Spleen (tissue), 11 donors: ENCODE data around the gene RIPPLY1. TPM values are rescaled to one million over a fixed set of nuclear protein-coding genes. Genes with fewer than 3 reads are reported as not detected.

Experiments
- DNase-seq: peaks from one replicate; pipeline ENCODE4 v3.0.0-alpha.2; 2020
- H3K27ac ChIP-seq, 8 donors: fragments of 200-600 bp; sonication (generic) in 7 of 8; 1 replicate in 4 of 8; 2 replicates in 4 of 8; pipeline versions ENCODE4 v1.5.0 to v1.8.0; 2016 to 2021; ENCODE audit warnings: inconsistent platforms in 4 of 8, mild to moderate bottlenecking in 4 of 8, moderate library complexity in 1 of 8
- H3K27me3 ChIP-seq, 7 donors: fragments of 200-600 bp; sonication (generic) in 6 of 7; replicated peaks in 1 of 7; 1 replicate in 4 of 7; 2 replicates in 3 of 7; pipeline versions ENCODE4 v1.5.0 to v1.8.0; 2016 to 2021; ENCODE audit warnings: inconsistent platforms in 3 of 7, mild to moderate bottlenecking in 1 of 7
- H3K36me3 ChIP-seq, 6 donors: fragments of 200-600 bp; sonication (generic) in 5 of 6; 1 replicate in 4 of 6; 2 replicates in 2 of 6; pipeline versions ENCODE4 v1.5.0 to v1.8.0; 2016 to 2021; ENCODE audit warnings: inconsistent platforms in 2 of 6
- H3K4me1 ChIP-seq, 6 donors: fragments of 200-600 bp; sonication (generic) in 5 of 6; 1 replicate in 3 of 6; 2 replicates in 3 of 6; pipeline versions ENCODE4 v1.5.0 to v1.8.0; 2016 to 2021; ENCODE audit warnings: inconsistent platforms in 3 of 6
- H3K4me3 ChIP-seq, 8 donors: fragments of 200-600 bp; sonication (generic) in 7 of 8; 1 replicate in 4 of 8; 2 replicates in 4 of 8; pipeline versions ENCODE4 v1.5.0 to v1.8.0; 2016 to 2021; ENCODE audit warnings: inconsistent platforms in 4 of 8, mild to moderate bottlenecking in 4 of 8, moderate library complexity in 2 of 8
- H3K9me3 ChIP-seq, 8 donors: fragments of 200-600 bp; sonication (generic) in 7 of 8; 1 replicate in 4 of 8; 2 replicates in 4 of 8; pipeline versions ENCODE4 v1.5.0 to v1.8.0; 2016 to 2021; ENCODE audit warnings: inconsistent platforms in 4 of 8
- POLR2A ChIP-seq, 3 donors: fragments of 450-650 bp; IDR thresholded peaks; one replicate each; pipeline ENCODE4 v1.5.1; 2017; ENCODE audit warnings: antibody characterized with exemption in 3 of 3, mild to moderate bottlenecking in 1 of 3
- POLR2AphosphoS5 ChIP-seq, 3 donors: sonication (generic); formaldehyde crosslinking; IDR thresholded peaks; one replicate each; pipeline ENCODE4 v1.5.1; 2017; ENCODE audit warnings: antibody characterized with exemption in 3 of 3
- WGBS, 5 donors: extraction: QIAGEN DNeasy Blood & Tissue Kit in 3 of 5; methylation state at CpG; one replicate each; pipeline versions ENCODE4 v1.1.5 to v1.1.7; 2013 to 2018; 5-methylcytosine and 5-hydroxymethylcytosine counted together
- intact Hi-C: fragments of 100-400 bp; cut with DNase I; formaldehyde crosslinking; loops from one replicate; pipeline ENCODE4 v1.15.0; 2023; ENCODE audit warnings: low total_unique reads
- polyA plus RNA-seq, 3 donors: library from polyadenylated mRNA; stranded (reverse); fragments of 200-250 nt; gene quantifications; one replicate each; pipeline ENCODE4 v1.2.1, GENCODE V29; 2013
- total RNA-seq, 7 donors: library from RNA; depleted of rRNA in 3 of 7; stranded (reverse); fragments of >200 nt in 3 of 7; fragmentation: NEBNext Ultra II Directional in 4 of 7; extraction: Animal tissue kit (Norgen Biotek cat#: 25700) in 4 of 7; gene quantifications; one replicate each; pipeline versions ENCODE4 v1.1.0 to v1.2.1, GENCODE V29; 2016 to 2021
- TF ChIP-seq, protein P1 (sequence below), 11 experiments: fragments of 200-600 bp in 7 of 11; fragments of 450-650 bp in 4 of 11; sonication (generic) in 4 of 11; IDR thresholded peaks in 8 of 11; conservative IDR thresholded peaks in 3 of 11; 1 replicate in 7 of 11; 2 replicates in 4 of 11; pipeline versions ENCODE4 v1.4.0 to v1.8.0; 2016 to 2021; ENCODE audit warnings: antibody characterized with exemption in 11 of 11, inconsistent platforms in 4 of 11, mild to moderate bottlenecking in 1 of 11
- donor health status: healthy with polysubstance abuse.
- donor health status: DM: no; HTN: no; CAD: no; lungs with moderate emphysema.
- donor health status: DM: no; HTN: no; CAD: no.
- donor health status: Bipolar disorder and iron deficiency.
- donor health status: healthy.
- donor health status: DM: no; HTN: no; CAD: no.
- donor health status: DM: yes; HTN: yes; CAD: no.

Gene RIPPLY1
- total and polyA plus RNA-seq, 10 donors = not detected

DNA sequence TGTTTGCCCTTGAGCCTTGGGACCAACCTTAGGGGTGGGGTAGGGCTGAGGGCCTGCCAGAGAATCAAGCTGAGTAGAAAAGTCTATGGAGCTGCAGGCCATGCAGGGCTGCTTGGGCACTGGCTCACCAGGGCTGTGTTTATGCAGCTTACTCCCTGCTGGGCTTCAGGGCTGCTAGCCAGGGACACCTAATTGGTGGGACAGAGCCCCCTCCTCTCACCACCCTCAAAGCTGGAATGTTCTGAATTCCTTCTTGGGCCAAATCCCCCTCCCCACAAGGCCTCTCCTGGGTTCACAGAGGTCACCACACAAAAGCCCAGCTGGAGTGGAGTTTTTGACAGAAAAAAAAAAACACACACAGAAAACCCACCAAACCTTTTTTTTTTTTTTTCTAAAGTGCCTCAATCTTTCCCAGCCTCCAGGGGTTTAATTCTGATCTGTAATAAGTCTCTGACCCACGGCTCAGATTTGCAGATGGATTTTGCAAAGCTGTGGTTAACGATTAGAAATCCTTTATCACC, 16.9 kb upstream of the RIPPLY1 start, which contains the start of gene CLDN2:
Gene CLDN2 (plus strand): TSS at position 471 of the 521 bp plus-strand sequence. CDS start 7,827 bp downstream, outside the sequence.
- no peak for DNase-seq
- Histone ChIP-seq H3K27ac (no peak within 1 kb of the TSS), H3K4me1 (peaks cover 0 to 4% (median 0%) of the 10 kb centered on the region in 6 donors), H3K36me3 (no peaks in the 10 kb centered on the region), H3K9me3 (no peaks in the 10 kb centered on the region), H3K27me3 (peaks cover 0 to 18% (median 0%) of the 10 kb centered on the region in 7 donors), H3K4me3 (no peak within 1 kb of the TSS)
- TF ChIP-seq POLR2AphosphoS5 (IDR thresholded peaks at IDR 0.05) = no peak
- no peak for TF ChIP-seq POLR2A (IDR thresholded peaks at IDR 0.05)
- TF ChIP-seq, protein P1, sequence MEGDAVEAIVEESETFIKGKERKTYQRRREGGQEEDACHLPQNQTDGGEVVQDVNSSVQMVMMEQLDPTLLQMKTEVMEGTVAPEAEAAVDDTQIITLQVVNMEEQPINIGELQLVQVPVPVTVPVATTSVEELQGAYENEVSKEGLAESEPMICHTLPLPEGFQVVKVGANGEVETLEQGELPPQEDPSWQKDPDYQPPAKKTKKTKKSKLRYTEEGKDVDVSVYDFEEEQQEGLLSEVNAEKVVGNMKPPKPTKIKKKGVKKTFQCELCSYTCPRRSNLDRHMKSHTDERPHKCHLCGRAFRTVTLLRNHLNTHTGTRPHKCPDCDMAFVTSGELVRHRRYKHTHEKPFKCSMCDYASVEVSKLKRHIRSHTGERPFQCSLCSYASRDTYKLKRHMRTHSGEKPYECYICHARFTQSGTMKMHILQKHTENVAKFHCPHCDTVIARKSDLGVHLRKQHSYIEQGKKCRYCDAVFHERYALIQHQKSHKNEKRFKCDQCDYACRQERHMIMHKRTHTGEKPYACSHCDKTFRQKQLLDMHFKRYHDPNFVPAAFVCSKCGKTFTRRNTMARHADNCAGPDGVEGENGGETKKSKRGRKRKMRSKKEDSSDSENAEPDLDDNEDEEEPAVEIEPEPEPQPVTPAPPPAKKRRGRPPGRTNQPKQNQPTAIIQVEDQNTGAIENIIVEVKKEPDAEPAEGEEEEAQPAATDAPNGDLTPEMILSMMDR (IDR thresholded peaks at IDR 0.05 in 8 of 11, conservative IDR thresholded peaks at IDR 0.05 in 3 of 11) = no peak
- intact Hi-C loops = no loop called here
- 47 to 54% (median 53%) methylated on average over 2 of the region's 2 CpGs for WGBS, 5 donors

- Histone ChIP-seq H3K4me1 (peaks cover 0 to 4% (median 0%) of the 10 kb centered on the region in 6 donors), H3K27me3 (peaks cover 0 to 18% (median 0%) of the 10 kb centered on the region in 7 donors), H3K27ac (no peak overlapping the region), H3K4me3 (no peak overlapping the region), H3K9me3 (no peaks in the 10 kb centered on the region), H3K36me3 (no peaks in the 10 kb centered on the region)
- TF ChIP-seq POLR2AphosphoS5 (IDR thresholded peaks at IDR 0.05) (peak in 1 of 3 donors; percentile 69), POLR2A (IDR thresholded peaks at IDR 0.05) (no peak)
- 30 to 43% (median 34%) methylated on average over 5 to 6 of the region's 6 CpGs for WGBS, 5 donors
- no peak for DNase-seq
- intact Hi-C loops = no loop called here
These were observed 14.8 kb upstream of the RIPPLY1 start for GRCh38 chrX:106917830-106918500.

- H3K27me3 ChIP-seq = peaks cover 0 to 15% (median 0%) of the 10 kb centered on the region in 7 donors
- DNase-seq = no peak
- WGBS, 5 donors = 64 to 94% (median 77%) methylated on average over 2 of the region's 2 CpGs
- no peaks in the 10 kb centered on the region for H3K9me3 ChIP-seq
- H3K36me3 ChIP-seq = no peaks in the 10 kb centered on the region
- intact Hi-C loops = no loop called here
- H3K4me1 ChIP-seq = no peaks in the 10 kb centered on the region
- H3K27ac ChIP-seq = no peak overlapping the region
- no peak for TF ChIP-seq POLR2A (IDR thresholded peaks at IDR 0.05)
- TF ChIP-seq, protein P1 (IDR thresholded peaks at IDR 0.05 in 8 of 11, conservative IDR thresholded peaks at IDR 0.05 in 3 of 11) = no peak
- TF ChIP-seq POLR2AphosphoS5 (IDR thresholded peaks at IDR 0.05) = no peak
- no peak overlapping the region for H3K4me3 ChIP-seq
These were observed 9.7 kb upstream of the RIPPLY1 start for GRCh38 chrX:106912864-106913263.

GRCh38 chrX:106906361-106906760, 3.2 kb upstream of the RIPPLY1 start:
- WGBS, 5 donors = 55 to 71% (median 56%) methylated on average over 6 of the region's 6 CpGs
- Histone ChIP-seq H3K9me3 (no peaks in the 10 kb centered on the region), H3K27ac (no peak overlapping the region), H3K4me1 (no peaks in the 10 kb centered on the region), H3K36me3 (no peaks in the 10 kb centered on the region), H3K4me3 (no peak overlapping the region), H3K27me3 (peaks cover 0 to 2% (median 0%) of the 10 kb centered on the region in 7 donors)
- no peak for DNase-seq
- TF ChIP-seq, protein P1 (IDR thresholded peaks at IDR 0.05 in 8 of 11, conservative IDR thresholded peaks at IDR 0.05 in 3 of 11) = no peak
- TF ChIP-seq POLR2A (IDR thresholded peaks at IDR 0.05) (no peak), POLR2AphosphoS5 (IDR thresholded peaks at IDR 0.05) (no peak)
- intact Hi-C loops = no loop called here
